HFFc6 (cell line): ENCODE data around the gene PACSIN3. TPM values are rescaled to one million over a fixed set of nuclear protein-coding genes. Genes with fewer than 3 reads are reported as not detected.

Source experiments
- DNase-seq: peaks from one replicate; pipeline ENCODE4 v3.0.0-alpha.2; 2018
- H3K27ac Mint-ChIP-seq: 2 replicates; pipeline ENCODE4 v1.8.0; 2020; ENCODE audit warnings: mild to moderate bottlenecking, mixed read lengths
- H3K27me3 Mint-ChIP-seq: 2 replicates; pipeline ENCODE4 v1.8.0; 2021; ENCODE audit warnings: mild to moderate bottlenecking, moderate library complexity, mixed read lengths; ENCODE audit not compliant: insufficient read depth
- H3K36me3 Mint-ChIP-seq: 2 replicates; pipeline ENCODE4 v1.8.0; 2021; ENCODE audit warnings: low read depth, mixed read lengths
- H3K4me1 Mint-ChIP-seq: 2 replicates; pipeline ENCODE4 v1.8.0; 2020; ENCODE audit warnings: low read depth, mixed read lengths
- H3K4me3 Mint-ChIP-seq: 2 replicates; pipeline ENCODE4 v1.8.0; 2020; ENCODE audit warnings: mild to moderate bottlenecking, moderate library complexity, mixed read lengths
- H3K9me3 Mint-ChIP-seq: 2 replicates; pipeline ENCODE4 v1.8.0; 2020; ENCODE audit warnings: mild to moderate bottlenecking, mixed read lengths
- total RNA-seq, 6 experiments: library from RNA; stranded (reverse); fragmentation: NEBNext Ultra II Directional; extraction: Animal tissue kit (Norgen Biotek cat#: 25700); gene quantifications; 2 replicates in 1 of 6; 3 replicates in 5 of 6; pipeline ENCODE4 v1.2.3, GENCODE V29; 2021
- TF ChIP-seq, protein P1 (sequence below): fragments of 200-600 bp; sonication (generic); IDR thresholded peaks from 2 replicates; pipeline ENCODE4 v1.5.0; 2021; ENCODE audit warnings: antibody characterized with exemption, mild to moderate bottlenecking

Gene PACSIN3
- total RNA-seq, 6 experiments from 2014 or later, result 10.3 to 30.9 (median 22.1) TPM

DNA sequence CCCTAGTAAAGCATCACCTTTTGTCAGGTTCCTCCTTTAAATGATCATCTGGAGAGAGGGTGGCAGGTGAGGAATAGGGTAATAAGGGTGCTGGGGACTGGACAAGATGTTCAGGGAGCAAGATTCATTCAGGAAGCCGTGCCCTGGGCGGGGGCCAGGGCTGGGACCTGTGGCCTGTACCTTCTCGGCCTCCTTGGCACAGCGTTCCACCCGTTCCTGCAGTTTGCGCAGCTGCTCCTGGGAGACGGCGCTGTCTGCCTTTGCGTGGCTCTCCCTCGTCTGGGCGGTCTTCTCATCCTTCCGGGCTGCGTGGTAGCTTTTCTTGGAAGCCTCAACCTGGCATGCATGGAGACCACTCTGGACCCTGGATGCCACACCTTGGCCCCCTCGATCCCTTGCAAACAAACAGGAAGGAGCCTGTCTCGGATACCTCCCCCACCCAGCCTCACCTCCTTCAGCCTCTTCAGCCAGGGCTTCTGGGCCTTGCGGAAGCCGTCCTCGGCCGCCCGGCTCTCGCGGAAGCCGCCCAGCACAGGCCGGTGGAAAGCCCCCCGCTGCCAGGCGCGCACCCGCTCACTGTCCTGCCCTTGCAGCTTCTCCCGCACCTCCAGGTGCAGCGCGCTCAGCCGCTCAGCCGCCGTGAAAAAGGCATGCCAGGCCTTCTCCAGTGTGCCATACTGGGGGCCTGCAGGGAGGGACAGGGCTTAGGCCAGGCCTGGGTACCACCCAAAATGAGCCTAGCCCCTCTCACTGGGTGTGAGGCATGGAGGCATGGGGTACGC is 6.0 kb downstream of the PACSIN3 start:
- peaks cover 8% of the 10 kb centered on the region; the same call in 1 of the 2 replicates for H3K36me3 Mint-ChIP-seq
- no peak overlapping the region for H3K4me3 Mint-ChIP-seq
- H3K27me3 Mint-ChIP-seq, result peaks cover 2% of the 10 kb centered on the region; the same call in 1 of the 2 replicates
- TF ChIP-seq, protein P1, sequence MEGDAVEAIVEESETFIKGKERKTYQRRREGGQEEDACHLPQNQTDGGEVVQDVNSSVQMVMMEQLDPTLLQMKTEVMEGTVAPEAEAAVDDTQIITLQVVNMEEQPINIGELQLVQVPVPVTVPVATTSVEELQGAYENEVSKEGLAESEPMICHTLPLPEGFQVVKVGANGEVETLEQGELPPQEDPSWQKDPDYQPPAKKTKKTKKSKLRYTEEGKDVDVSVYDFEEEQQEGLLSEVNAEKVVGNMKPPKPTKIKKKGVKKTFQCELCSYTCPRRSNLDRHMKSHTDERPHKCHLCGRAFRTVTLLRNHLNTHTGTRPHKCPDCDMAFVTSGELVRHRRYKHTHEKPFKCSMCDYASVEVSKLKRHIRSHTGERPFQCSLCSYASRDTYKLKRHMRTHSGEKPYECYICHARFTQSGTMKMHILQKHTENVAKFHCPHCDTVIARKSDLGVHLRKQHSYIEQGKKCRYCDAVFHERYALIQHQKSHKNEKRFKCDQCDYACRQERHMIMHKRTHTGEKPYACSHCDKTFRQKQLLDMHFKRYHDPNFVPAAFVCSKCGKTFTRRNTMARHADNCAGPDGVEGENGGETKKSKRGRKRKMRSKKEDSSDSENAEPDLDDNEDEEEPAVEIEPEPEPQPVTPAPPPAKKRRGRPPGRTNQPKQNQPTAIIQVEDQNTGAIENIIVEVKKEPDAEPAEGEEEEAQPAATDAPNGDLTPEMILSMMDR, result no peak
- H3K9me3 Mint-ChIP-seq, result no peaks in the 10 kb centered on the region
- no peak for DNase-seq
- peaks cover 28% of the 10 kb centered on the region for H3K4me1 Mint-ChIP-seq
- no peak overlapping the region for H3K27ac Mint-ChIP-seq

DNA sequence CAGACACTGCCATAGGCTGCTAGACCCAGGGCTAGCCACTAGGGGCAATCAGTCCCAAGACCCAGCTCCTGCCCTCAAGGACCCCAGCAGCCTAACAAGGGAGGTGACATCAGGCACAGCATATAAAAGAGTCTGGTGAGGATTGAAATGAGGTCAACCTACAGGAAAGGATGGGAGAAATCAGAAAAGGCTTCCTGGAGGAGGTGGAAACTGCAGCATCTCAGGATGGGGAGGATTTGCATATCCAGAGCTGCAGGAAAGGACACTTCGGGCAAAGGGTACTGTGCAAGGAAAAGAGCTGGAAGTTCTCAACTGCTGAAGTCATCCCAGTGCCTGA is 6.6 kb downstream of the PACSIN3 start:
- TF ChIP-seq, protein P1, result peak; percentile 78
- peaks cover 23% of the 10 kb centered on the region for H3K4me1 Mint-ChIP-seq
- no peak overlapping the region for H3K4me3 Mint-ChIP-seq
- peaks cover 2% of the 10 kb centered on the region; the same call in 1 of the 2 replicates for H3K27me3 Mint-ChIP-seq
- H3K36me3 Mint-ChIP-seq, result peaks cover 8% of the 10 kb centered on the region; the same call in 1 of the 2 replicates
- DNase-seq, result peak; percentile 33
- no peaks in the 10 kb centered on the region for H3K9me3 Mint-ChIP-seq
- no peak overlapping the region for H3K27ac Mint-ChIP-seq

DNA sequence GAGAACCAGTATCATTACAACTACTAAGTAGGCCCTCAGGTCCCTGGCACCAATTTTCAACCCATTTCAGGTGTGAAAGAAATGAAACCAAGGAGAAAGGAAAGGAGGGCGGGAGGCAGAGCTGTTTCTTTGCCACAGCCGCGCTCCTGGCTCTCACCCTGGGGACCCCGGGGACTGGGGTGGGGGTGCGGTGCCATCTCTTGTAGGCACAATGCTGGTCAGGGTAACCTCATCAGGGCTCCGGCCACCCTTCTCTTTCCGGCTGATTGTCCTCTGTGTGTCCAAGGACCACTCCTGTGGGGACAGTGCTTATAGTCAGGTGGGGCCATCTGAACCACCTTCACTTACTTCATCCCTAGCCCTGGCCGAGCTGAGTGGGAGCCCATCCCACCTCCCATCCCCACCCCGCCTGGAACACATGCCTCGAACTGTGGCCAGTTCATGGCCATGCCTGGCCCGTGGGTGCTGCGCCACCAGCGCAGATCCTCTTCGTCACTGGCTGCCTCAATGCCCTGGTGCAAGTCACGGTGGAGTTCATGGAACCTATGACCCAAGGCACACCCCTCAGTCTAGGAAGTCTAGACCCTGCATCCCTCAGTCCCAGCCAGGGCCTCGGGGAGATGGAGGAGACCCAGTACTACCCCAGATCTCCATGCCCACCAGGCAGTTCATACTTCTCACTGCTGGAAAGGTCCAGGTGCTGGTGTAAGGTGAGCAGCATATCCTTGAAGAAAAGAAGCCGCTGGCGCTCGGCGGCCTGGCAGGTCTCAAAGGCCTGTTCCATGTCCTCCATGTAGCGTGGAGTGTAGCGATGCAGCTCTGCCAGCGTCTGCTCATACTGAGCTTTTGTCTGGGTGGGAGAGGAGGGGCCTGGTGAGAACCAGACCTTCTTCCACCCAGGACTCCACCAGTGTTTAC is 7.2 kb downstream of the PACSIN3 start:
- Mint-ChIP-seq H3K4me3 (no peak overlapping the region), H3K36me3 (peaks cover 8% of the 10 kb centered on the region; the same call in 1 of the 2 replicates), H3K27me3 (peaks cover 2% of the 10 kb centered on the region; the same call in 1 of the 2 replicates), H3K9me3 (no peaks in the 10 kb centered on the region), H3K4me1 (peaks cover 20% of the 10 kb centered on the region), H3K27ac (no peak overlapping the region)
- TF ChIP-seq, protein P1, result no peak
- DNase-seq, result no peak

DNA sequence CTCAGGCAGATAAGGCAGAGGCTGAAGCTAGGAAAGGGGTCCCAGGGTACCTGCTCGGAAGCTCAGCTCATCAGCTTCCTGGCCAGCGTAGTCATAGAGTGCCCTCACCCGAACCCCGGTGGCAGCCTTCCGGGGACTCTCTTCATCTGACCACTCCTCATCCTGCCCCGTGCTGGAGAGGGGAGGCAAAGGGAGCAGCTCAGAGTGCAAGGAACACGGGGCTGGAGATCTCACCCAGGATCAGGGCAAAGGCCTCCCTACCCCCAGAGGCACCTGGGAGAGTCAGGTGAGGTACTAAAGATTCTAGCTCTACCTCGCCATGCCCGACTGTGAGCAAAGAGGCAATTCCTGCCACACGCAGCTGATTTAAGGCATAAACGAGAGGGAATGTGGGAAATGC is 7.9 kb downstream of the PACSIN3 start:
- H3K4me1 Mint-ChIP-seq, result peaks cover 25% of the 10 kb centered on the region
- H3K27me3 Mint-ChIP-seq, result peaks cover 2% of the 10 kb centered on the region; the same call in 1 of the 2 replicates
- H3K36me3 Mint-ChIP-seq, result peaks cover 8% of the 10 kb centered on the region; the same call in 1 of the 2 replicates
- H3K27ac Mint-ChIP-seq, result no peak overlapping the region
- H3K9me3 Mint-ChIP-seq, result no peaks in the 10 kb centered on the region
- DNase-seq, result no peak
- no peak overlapping the region for H3K4me3 Mint-ChIP-seq
- TF ChIP-seq, protein P1, result no peak

DNA sequence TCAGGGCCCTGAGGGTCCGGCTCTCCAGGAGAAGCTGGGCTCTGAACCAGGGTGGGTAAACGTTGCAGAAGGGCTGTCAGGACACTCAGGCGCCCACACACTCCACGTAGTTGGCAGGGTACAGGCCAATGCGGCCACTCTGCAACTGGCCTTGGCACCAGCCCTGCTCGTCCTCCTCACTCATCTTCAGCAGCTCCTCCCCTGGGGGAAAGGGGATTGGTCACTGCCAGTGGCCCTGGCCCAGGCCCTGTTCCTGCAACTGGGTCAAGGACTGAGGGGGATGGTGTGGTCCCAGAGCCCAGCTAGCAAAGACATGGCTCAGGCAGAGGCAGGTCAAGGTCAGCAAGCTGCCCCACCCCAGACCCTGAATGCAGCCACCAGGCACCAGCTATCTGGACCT is 8.4 kb downstream of the PACSIN3 start:
- Mint-ChIP-seq H3K9me3 (no peaks in the 10 kb centered on the region), H3K36me3 (peaks cover 8% of the 10 kb centered on the region; the same call in 1 of the 2 replicates), H3K4me1 (peaks cover 25% of the 10 kb centered on the region), H3K4me3 (peak overlapping the region; percentile 96), H3K27me3 (peaks cover 3% of the 10 kb centered on the region; the same call in 1 of the 2 replicates), H3K27ac (peak overlapping the region; percentile 99)
- TF ChIP-seq, protein P1, result no peak
- no peak for DNase-seq
